Lung microvascular endothelial cell (primary cell): ENCODE results near the gene RDH13. TPM values are rescaled to one million over a fixed set of nuclear protein-coding genes. Genes with fewer than 3 reads are reported as not detected.
A peak's percentile ranks its signal among the peaks of the same experiment; 100 is the strongest.
"Not testable (repeated sequence)": the region's sequence is repeated elsewhere in the genome, so short reads cannot be mapped to it uniquely, and the experiment has no call there.

ENCODE experiments used
- DNase-seq, 2 donors: peaks; one replicate each; pipeline versions ENCODE4 v3.0.0 to v3.0.0-alpha.2; 2010; ENCODE audit warnings: low read depth in 2 of 2
- total RNA-seq: library from RNA; depleted of rRNA; stranded (reverse); fragments of >200 nt; gene quantifications from 2 replicates; pipeline ENCODE4 v1.2.1, GENCODE V29; 2014

RDH13 gene
- total RNA-seq, 1 donor from 2014 or later, result 19.0 TPM

DNA sequence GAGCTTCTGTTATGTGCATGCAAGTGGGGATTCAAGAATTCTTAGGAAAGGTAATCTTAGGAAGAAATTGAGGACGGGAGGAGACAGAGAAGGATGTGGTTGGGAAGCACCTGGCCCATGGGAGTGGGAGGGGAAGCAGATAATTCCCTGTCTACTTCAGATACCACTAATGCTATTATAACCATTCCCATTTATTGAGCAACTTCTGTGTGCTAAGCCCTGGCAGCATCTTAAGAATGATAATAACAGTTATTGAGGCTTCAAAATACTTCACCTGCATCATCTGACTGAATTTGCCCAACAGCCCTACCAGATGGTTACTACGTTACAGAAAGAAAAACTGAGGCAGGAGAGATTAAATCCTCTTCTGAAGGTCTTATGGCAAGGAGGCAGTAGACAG lies 14.2 kb upstream of the RDH13 start:
- DNase-seq, result no peak

DNA sequence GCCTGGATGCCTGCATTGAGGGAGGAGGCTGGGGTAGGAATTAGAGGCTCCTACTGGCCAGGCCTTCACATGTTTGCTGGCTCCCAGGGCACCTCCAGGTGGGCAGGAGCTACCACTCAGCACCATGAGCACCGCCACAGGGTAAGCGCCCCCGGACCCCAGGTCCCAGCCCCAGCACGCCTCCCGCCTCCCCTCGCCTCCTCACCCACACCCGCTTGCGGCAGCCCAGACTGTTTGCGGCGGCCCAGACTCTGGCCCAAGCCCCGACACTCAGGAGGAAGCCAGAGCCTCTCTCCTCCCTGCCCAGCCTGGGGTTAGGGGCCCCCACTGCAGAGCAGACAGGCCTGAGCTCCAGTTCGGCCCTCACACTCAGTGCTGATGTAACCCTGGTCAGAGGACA lies 13.4 kb upstream of the RDH13 start:
- DNase-seq, result no peak

DNA sequence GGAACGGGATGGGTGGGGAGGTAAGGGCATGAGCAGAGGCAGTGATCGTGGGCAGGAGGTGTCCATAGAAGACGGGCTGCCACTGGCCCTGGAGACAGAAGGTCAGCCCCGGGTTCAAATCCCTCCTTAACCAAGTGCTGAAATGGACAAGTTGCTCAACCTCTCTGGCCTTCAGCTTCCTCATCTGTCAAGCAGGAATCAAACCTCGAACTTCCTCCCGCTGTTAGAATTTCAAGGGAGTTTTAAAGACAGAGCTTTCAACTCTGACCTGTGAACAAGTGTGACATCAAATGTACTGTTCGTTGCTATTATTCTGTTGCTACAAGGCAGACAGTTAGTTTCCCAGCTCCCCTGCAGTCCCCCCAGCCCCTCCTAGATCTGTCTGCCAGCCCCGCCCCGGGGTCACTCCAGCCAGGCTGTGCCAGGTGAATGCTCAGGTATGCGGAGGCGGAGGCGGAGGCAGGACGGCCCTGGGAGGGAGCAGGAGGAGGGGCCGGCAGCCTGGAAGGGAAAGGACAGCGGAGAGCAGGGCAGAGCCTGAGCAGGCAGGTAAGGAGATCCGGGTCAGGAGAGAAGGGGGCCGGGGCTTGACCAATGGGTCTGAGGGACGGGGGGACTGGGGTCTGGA lies 12.5 kb upstream of the RDH13 start, which contains the start of gene EPS8L1:
TSS of gene EPS8L1 (plus strand) at position 499 of the 628 bp plus-strand sequence. CDS start 576 bp downstream, outside the sequence.
- peak in 1 of 2 donors; percentile 36 for DNase-seq

DNA sequence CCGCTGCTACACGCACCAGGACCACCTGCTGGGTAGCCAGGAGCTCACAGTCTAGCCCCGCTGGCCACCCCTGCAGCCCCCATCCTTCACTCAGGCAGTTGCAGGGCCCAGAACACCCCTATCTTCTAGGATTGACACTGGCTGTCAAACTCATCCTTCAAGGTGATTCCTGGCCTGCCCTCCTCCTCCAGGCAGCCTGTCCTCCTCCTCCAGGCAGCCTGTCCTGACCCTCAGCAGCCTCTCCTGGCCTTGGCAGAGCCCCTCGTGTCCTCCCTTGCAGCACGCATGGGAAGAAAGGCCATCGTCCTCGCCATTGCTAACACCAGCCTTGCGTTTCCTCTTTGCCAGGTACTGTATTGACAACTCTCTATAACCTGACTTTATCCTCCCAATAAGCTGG lies 9.0 kb upstream of the RDH13 start:
- no peak for DNase-seq

DNA sequence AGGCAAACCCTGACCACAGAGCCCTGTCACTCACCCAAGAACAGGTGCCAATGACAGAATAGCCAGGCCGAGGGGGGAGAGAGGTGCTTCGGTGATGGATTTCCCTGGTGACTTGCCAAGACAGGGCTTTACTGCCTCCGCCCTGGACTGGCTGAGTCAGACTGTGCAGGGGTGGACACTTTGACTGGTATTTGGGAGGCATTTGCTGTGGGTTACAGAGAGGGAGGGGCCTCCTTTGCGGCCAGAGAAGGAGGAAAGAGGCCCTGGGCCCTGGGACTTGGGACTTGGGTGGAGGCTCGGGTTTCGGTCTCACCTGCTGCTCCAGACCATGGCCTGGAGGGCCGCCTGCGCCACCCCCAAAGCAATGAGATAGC lies 8.2 kb upstream of the RDH13 start:
- DNase-seq, result peak in 1 of 2 donors; percentile 17

DNA sequence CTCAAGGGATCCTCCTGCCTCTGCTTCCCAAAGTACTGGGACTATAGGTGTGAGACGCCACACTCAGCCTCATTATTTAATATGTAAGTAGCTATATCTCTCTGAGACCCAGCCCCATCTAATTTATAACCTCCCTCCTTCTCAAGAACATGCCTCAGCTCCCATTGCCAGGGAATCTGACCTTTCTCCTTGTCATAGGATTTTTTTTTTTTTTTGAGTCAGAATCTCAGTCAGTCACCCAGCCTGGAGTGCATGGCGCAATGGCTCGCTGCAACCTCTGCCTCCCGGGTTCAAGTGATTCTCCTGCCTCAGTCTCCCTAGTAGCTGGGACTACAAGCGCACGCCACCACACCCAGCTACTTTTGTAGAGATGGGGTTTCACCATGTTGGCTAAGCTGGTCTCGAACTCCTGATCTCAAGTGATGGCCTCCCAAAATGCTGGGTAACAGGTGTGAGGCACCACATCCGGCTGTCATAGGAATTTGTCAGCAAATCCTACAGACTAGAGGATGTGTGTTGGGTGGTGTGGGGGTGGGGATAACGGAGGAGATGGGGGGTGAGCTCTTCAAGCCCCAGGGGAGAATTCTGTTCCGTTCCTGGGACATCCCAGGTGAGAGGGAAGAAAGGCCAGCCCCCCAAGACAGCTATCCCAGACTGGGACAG lies 7.6 kb upstream of the RDH13 start:
- DNase-seq, result no peak

DNA sequence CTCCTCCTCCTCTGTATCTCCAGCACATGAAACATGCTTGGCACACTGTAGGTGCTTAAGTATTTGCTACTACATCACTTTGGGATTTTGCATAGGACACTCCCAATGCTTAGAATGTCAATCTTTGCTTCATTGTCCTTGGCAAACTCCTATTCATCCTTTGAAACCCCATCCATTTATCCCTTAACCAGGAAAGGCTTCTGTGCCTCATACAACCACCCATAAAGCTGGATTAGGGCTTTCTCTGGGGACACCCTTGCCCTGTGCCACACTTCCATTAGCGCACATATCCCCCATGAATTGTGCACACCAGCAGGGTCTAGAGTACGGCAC lies 6.9 kb upstream of the RDH13 start:
- no peak for DNase-seq

DNA sequence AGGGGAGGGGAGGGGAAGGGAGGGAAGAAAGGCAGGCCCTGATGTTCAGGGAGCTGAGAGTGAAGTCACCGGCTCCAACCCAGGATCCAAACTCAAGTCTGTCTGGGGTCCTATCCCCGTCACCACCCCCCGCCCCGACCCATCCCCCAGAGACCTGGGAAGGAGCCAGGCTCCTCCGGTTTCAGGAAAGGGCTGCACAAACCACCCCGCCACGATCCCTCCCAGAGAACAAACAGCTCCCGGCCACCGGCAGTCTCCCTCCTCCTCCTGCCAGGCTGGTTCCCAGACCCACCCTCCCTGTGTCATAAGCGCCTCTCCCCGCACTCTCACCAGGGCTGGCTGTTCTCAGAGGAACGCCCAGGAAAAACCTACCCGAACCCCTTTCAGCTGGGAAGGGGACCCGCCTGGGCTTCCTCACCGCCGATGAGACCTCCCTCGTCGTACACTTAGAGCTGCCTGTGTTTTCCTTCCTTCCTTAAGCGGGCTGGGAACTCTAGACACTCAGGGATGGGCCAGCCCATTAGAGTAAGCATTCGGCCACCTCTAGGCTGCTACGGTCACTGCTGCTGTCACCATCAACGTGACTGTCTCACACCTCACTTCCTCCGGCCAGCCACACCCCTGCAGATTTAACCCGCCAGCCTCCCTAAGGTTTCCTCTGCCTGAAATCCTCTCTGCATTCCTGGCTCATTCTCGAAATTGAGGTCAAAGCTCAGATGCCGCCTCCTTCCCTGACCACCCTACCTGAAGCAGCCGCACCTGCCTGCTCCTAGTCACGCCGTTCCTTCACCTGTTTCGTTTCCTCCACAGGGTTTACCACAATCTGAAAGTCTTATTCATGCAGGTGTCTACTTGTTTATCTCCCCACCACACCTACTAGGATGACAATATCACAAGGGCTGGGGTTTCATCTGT lies 6.3 kb upstream of the RDH13 start:
- peak in 1 of 2 donors; percentile 17 for DNase-seq

DNA sequence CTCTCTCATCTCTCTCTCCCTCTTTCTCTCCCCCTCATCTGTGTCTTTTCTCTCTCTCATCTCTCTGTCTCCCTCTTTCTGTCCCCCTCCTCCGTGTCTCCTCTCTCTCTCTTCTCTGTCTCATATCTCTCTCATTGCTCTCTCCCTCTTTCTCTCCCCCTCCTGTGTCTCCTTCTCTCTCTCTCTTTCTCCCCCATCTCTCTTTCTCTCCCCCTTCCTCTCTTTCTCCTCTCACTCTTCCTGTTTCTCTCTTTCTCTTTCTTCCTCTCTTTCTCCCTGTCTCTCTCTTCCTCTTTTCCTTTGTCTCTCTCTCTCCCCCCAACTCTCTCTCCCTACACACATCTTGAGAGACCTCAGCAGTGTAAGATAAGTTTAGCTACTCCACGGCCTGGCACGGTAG lies 4.9 kb upstream of the RDH13 start:
- no peak for DNase-seq

DNA sequence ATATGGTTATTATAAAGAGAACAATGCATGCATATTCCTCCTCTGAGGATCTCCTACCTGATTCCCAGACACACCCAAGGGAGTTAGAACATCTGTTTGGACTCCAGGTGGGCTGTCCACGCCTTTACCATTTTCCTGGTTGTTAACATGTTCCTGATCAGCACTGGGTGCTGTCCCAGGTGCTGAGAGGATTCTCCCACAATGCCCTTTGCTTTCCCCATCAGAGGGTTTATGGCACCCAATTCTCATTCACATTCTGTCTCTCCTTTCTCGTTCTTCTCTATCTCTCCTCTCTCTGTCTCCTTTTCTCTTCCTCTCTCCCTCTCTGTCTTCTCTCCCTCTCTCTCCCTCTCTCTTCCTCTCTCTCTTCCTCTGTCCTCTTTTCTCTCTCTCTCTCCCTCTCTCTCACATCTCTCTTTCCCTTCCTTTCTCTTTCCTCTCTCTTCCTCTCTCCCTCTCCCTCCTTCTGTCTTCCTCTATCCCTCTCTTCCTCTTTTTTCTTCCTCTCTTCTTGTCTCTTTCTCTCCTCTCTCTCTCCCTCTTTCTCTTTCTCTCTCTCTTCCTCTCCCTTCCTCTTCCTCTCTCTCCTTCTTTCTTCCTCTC lies 3.3 kb upstream of the RDH13 start:
- DNase-seq, result no peak

DNA sequence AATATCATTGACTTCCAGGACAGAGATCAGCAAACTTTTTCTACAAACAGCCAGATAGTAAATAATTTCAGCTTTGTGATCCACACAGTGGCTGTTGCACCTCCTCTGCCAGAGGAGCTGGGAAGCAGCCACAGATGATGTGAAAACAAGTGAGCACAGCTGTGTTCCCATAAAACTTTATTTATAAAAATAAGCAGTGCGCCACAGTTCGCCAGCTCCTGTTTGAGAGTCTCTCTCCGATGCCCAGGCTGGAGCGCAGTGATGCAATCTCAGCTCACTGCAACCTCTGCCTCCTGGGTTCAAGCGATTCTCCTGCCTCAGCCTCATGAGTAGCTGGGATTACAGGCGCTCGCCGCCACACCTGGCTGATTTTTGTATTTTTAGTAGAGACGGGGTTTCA lies 2.6 kb upstream of the RDH13 start:
- not testable (repeated sequence) for DNase-seq

DNA sequence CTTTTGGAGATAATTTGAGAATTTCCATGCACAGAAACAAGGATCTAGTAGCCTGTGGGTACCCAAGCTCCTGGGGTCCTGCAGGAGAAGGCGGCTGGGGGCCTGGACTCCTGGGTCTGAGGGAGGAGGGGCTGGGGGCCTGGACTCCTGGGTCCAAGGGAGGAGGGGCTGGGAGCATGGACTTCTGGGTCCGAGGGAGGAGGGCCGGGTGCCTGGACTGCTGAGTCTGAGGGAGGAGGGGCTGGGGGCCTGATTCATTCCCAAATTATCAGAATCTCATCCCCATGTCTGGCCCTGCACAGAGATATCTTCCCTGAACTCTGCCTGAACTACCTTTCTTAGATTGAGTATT lies 520 bp upstream of the RDH13 start:
- no peak for DNase-seq

DNA sequence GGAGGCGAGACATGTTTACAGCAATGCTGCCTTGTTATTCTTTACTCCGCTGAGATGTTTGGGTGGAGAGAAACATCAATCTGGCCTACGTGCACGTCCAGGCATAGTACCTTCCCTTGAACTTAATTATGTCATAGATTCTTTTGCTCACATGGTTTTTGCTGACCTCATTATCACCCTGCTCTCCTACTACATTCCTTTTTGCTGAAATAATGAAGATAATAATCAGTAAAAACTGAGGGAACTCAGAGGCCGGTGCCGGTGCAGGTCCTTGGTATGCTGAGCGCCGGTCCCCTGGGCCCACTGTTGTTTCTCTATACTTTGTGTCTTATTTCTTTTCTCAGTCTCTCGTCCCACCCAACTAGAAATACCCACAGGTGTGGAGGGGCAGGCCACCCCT lies 2.7 kb downstream of the RDH13 start:
- peak in 1 of 2 donors; percentile 42 for DNase-seq

DNA sequence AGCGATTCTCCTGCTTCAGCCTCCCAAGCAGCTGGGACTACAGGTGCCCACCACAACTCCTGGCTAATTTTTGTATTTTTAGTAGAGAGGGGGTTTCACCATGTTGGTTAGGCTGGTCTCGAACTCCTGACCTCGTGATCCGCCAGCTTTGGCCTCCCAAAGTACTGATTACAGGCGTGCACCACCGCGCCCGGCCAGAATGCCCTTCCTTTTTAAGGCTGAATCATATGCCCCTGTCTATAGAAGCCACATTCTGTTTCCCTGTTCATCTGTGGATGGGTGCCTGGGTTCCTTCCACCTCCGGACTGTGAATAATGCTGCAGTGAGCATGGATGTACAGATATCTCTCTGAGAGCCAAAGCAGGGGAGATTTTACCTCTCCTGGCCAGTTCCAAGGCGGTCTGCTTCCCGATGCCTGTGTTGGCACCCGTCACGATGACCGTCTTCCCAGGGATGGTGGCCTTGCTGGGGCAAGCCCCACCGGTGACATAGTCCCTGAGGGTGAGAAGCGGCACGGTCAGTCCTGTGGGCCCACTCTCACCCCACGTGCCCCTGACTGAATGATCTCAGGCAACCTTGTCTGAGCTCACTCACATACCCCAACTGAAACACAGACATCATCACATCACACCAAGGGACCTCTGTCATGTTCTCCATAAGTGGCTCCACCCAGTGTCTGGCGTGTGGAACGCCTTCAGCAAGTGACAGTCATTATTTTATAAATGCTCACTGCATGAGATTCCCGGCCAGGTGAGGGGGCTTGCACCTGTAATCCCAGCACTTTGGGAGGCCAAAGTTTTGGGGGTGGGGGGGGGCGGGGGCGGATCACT lies 4.0 kb downstream of the RDH13 start:
- DNase-seq, result peak in 1 of 2 donors; percentile 53

DNA sequence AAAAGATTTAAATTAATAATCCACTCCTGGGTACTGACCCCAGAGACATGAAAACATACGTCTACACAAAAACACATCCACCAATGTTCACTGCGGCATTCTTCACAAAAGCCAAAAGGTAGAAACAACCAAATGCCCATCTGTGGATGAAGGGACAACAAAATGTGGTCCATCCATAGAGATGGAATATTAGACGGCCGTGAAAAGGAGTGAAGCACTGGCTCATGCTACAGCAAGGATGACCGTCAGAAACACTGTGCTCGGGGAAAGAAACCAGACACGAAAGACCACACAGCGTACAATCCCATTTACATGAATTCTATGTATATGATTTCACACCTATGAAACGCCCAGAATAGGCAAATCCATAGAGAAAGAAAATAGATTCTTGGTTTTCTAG lies 6.1 kb downstream of the RDH13 start:
- DNase-seq, result no peak

DNA sequence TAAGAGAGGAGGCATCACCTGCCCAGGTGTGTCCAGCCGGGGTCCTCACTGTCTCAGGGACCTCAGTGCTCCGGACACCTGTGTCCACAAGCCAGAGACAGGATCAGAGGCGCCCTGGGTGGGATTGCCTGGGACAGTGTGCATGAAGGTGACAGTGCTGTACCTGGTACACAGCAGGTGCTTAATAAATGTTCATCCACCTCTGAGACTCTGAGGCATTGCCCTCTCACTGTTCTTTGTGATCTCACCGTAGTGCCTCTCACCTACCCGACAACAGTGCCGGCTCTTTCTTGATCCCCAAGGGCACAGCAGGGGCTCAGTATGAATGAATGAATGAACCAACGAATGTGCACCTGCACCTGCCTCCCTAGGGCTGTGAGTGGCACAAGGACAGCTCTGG lies 9.2 kb downstream of the RDH13 start:
- no peak for DNase-seq

DNA sequence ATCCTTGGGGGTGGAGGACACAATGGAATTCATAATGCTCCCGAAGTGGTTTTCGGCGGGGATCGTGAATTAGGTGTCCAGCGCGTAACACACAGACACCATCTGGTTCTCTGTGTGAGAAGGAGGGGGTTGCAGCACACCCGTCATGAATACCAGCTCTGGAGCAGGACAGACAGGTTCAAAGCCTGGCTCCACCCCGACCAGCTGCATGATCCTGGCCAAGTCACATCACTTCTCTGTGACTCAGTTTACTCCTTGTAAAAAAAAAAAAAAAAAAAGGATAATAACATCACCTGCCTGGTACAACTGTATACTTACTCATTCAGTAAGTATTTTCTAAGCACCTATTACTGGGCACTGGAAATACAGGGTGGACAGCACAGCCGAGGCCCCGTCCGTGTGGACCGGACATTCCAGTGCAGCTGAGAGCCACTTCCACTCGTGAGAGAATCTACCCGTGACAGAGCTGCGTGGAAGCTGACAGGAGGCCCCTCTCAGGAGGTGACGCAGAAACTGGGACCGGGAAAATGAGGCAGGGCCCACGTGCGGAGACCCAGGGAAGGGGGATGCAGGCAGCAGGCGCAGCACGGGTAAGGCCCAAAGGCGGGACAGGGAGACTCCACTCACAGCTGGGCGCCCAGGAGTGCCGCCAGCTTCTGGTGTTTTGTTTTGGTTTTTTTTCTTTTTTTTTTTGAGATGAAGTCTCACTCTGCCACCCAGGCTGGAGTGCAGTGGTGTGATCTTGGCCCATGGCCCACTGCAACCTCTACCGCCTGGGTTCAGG lies 12.0 kb downstream of the RDH13 start:
- DNase-seq, result no peak

DNA sequence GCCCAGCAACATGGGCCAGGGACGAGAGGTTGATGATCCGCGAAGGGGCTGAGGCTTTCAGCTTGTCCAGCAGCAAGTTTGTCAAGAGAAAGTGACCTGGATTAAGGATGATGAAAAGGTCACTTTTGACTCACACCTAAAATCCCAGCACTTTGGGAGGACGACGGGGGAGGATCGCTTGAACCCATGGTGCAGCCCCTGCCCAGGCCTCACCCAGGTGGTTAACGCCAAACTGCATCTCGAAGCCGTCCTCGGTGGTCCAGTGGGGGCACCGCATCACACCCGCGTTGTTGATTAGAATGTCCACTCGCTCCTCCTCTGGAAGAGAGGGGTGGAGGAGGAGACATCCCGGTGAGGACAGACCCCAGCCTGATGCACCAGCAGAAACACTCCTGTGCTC lies 14.5 kb downstream of the RDH13 start:
- no peak for DNase-seq

DNA sequence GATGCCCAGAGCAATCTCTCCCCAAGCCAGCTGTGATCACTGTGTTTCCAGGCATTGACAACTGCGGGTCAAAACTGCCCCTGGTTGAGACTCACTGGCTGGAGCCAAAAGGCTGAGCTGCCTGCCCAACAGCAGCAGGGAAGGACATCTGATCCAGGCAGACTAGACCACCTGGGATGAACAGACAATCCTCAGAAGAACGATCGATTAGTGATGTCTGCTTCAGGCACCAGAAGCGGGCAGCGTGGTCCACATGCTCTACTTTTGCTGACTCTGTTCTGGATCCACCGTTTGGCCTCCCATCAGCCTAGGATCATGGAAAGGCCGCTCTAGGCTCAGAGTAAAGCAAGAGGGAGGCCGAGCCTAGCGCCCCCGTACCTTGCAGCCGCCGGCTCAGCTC lies 15.0 kb downstream of the RDH13 start:
- no peak for DNase-seq

DNA sequence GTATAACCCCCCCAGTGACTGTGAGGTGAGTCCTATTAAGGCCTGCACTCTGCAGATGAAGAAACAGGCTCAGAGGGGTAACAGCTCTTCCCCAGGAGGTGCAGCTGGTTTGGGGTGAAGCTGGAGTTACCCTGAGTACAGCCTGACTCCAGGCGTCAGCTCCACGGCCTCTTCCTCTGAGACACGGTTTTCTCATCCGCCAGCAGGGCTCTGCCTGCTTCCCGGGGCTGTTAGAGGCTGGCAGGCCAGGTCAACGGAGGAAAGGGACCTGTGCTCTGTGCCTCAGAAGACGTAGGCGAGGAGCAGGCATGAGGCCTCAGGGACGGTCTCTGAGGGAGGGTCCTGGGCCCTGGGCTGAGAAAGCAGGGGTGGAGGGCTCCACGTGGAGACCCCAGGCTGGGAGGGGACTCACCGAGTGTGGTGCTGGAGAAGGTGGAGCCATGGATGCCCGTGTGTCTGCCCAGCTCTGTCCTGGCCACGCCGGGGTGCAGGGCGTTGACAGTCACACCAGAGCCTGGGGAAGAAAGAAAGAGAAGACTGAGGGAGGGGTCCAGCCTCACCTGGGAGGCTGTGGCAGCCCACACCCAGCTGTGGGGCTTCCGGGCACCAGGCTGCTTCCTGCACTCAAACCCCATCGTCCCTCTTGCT lies 15.8 kb downstream of the RDH13 start:
- DNase-seq, result no peak
